ENCODE data around the gene HBM.
"Not testable (repeated sequence)": the region's sequence is repeated elsewhere in the genome, so short reads cannot be mapped to it uniquely, and the experiment has no call there.

The HBM gene

DNA sequence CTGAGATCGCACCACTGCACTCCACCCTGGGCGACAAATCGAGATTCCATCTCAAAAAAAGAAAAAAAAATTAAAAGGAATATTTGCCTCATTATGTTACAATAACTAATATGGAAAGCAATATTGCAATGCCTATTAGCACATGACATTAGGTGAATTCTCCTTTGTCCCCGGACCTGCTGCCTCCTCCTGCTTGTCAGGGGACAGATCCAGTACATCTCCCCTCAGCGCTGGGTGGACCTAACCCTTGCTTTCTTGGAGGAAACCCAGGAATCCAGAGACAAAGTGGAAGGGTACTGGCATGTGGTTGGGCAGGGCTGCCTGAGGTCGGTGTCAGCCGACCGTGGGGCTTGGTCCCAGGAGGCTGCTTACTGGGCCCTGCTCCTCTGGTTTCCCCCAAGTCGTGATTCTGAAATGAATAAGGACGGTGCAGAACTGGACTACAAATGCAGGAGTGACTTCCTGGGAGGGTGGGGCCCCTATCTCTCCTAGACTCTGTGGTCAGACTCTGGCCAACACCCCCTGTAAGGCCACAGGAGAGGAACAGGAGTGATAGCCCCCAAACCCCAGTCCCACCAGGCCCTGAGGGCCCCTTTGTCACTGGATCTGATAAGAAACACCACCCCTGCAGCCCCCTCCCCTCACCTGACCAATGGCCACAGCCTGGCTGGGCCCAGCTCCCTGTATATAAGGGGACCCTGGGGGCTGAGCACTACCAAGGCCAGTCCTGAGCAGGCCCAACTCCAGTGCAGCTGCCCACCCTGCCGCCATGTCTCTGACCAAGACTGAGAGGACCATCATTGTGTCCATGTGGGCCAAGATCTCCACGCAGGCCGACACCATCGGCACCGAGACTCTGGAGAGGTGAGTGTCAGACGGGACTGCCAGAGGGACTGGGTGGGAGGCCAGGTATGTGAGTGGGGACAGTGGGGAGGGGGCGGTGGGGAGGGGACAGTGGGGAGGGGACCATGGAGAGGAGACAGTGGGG lies 13.3 kb upstream of the HBM start, which contains the start of gene HBZ:
TSS of gene HBZ (plus strand) at position 504 of the 988 bp plus-strand sequence. CDS start at position 770, 266 bp downstream.
- TF ChIP-seq, protein P1, sequence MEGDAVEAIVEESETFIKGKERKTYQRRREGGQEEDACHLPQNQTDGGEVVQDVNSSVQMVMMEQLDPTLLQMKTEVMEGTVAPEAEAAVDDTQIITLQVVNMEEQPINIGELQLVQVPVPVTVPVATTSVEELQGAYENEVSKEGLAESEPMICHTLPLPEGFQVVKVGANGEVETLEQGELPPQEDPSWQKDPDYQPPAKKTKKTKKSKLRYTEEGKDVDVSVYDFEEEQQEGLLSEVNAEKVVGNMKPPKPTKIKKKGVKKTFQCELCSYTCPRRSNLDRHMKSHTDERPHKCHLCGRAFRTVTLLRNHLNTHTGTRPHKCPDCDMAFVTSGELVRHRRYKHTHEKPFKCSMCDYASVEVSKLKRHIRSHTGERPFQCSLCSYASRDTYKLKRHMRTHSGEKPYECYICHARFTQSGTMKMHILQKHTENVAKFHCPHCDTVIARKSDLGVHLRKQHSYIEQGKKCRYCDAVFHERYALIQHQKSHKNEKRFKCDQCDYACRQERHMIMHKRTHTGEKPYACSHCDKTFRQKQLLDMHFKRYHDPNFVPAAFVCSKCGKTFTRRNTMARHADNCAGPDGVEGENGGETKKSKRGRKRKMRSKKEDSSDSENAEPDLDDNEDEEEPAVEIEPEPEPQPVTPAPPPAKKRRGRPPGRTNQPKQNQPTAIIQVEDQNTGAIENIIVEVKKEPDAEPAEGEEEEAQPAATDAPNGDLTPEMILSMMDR (IDR thresholded peaks at IDR 0.05; ENCODE audit: unreplicated experiment in 3 of 3): no peak
- H3K4me3 Mint-ChIP-seq: peak within 1 kb of the TSS; percentile 51 to 64 (median 53)
- H3K27me3 Mint-ChIP-seq (ENCODE audit: low read depth): peaks cover 66% of the 10 kb centered on the region
- H3K4me1 Mint-ChIP-seq: peaks cover 7% of the 10 kb centered on the region
- no peaks in the 10 kb centered on the region for H3K9me3 Mint-ChIP-seq
- H3K36me3 Mint-ChIP-seq (ENCODE audit: low read depth): no peaks in the 10 kb centered on the region
- H3K27ac Mint-ChIP-seq: no peak within 1 kb of the TSS

DNA sequence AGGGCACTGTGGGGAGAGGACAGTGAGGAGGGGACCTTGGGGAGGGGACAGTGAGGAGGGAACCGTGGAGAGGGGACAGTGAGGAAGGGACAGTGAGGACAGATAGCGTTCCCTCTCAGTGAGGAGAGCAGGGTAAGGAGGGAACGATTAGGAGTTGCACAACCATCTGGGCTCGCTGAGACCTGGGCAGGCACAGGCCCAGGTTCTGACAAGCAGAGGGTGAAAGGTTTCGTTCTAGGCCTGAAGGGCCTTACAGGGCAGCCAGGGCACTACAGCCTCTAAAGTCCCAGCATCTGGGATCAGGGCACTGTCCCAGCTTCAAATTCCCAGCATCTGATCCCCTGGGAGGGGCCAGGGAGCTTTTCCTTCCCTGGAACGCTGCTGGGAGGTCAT lies 12.7 kb upstream of the HBM start:
- not testable (repeated sequence) for H3K9me3 Mint-ChIP-seq; H3K4me1 Mint-ChIP-seq; H3K27ac Mint-ChIP-seq; H3K36me3 Mint-ChIP-seq (ENCODE audit: low read depth)
- Mint-ChIP-seq H3K27me3 (ENCODE audit: low read depth) (peaks cover 73% of the 10 kb centered on the region), H3K4me3 (peak overlapping the region; percentile 51 to 64 (median 53))

DNA sequence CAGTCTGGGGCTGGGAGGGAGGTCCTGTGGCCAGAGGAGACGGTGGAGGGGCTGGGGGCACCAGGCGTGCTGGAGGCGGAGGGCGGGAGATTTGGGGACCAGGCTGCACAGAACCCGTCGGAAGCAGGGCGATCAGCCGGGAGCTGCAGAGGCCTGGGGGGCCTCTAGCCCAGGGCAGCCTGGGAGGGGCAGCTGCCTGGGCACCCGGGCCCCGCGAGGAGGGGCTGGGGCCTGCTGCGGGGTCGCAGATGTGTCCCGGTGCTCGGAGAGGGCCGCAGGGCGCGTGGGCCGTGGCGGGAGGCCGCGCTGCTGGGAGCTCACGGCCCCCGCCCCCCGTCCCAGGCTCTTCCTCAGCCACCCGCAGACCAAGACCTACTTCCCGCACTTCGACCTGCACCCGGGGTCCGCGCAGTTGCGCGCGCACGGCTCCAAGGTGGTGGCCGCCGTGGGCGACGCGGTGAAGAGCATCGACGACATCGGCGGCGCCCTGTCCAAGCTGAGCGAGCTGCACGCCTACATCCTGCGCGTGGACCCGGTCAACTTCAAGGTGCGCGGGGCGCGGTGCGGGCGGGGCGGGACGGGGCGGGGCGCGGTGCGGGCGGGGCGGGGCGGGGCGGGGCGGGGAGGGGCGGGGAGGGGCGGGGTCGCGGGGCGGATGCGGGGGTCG lies 12.1 kb upstream of the HBM start:
- H3K36me3 Mint-ChIP-seq (ENCODE audit: low read depth); H3K4me3 Mint-ChIP-seq; H3K9me3 Mint-ChIP-seq; H3K4me1 Mint-ChIP-seq; H3K27ac Mint-ChIP-seq: not testable (repeated sequence)
- H3K27me3 Mint-ChIP-seq (ENCODE audit: low read depth): peaks cover 71% of the 10 kb centered on the region

DNA sequence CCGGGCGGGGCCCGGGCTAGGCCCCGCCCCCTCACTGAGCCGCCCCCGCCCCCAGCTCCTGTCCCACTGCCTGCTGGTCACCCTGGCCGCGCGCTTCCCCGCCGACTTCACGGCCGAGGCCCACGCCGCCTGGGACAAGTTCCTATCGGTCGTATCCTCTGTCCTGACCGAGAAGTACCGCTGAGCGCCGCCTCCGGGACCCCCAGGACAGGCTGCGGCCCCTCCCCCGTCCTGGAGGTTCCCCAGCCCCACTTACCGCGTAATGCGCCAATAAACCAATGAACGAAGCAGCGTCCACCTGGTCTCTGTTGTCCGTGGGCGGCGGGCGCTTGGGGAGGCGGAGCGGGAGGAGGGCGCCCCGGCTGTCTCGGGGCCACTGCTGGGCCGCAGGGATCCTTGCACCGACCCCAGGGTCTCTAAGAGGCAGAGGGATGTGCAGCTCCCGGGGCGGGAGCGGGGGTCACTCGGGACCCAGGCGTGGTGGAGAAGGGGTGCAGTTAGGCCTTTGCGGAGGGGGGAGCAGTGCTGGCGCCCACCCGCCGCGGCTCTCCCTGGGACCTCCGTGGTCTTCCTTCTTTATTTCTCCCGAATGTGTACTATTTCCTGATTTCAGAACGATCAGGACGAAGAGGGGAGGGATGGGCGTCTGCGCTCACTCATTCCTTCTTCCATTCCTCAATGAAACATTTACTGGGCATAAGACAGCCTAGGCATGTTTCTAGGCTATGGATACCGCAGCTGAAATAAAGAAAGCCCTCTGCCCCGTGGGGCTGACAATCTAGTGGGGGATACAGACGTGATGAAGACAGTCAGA lies 11.4 kb upstream of the HBM start:
- Mint-ChIP-seq H3K4me1 (peaks cover 7% of the 10 kb centered on the region), H3K4me3 (peak overlapping the region; percentile 76 to 86 (median 83)), H3K27me3 (ENCODE audit: low read depth) (peaks cover 73% of the 10 kb centered on the region), H3K9me3 (no peaks in the 10 kb centered on the region), H3K27ac (peak overlapping the region in 1 of 3 experiments; percentile 17), H3K36me3 (ENCODE audit: low read depth) (no peaks in the 10 kb centered on the region)
- TF ChIP-seq, protein P1 (IDR thresholded peaks at IDR 0.05; ENCODE audit: unreplicated experiment in 3 of 3): no peak

DNA sequence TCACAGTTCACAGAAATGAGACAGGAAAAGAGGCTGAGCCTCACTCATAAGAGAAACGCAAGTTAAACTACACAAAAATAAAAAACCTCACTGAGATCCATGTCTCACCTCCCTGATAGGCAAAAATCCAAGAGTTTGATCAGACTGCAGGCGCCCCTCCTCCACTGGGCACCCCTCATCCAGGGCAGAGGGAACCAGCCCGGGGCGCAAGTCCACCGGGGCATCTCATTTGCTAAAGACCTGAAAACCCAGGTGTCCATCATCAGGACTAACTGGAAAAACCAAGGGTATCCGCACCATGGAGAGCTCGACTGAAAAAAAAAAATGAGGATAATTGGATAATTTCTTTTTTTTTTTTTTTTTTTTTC lies 10.8 kb upstream of the HBM start:
- H3K27ac Mint-ChIP-seq: no peak overlapping the region
- TF ChIP-seq, protein P1 (IDR thresholded peaks at IDR 0.05; ENCODE audit: unreplicated experiment in 3 of 3): no peak
- H3K36me3 Mint-ChIP-seq (ENCODE audit: low read depth): no peaks in the 10 kb centered on the region
- H3K27me3 Mint-ChIP-seq (ENCODE audit: low read depth): peaks cover 73% of the 10 kb centered on the region
- H3K9me3 Mint-ChIP-seq: no peaks in the 10 kb centered on the region
- H3K4me3 Mint-ChIP-seq: peak overlapping the region; percentile 76 to 86 (median 83)
- peaks cover 7% of the 10 kb centered on the region for H3K4me1 Mint-ChIP-seq

DNA sequence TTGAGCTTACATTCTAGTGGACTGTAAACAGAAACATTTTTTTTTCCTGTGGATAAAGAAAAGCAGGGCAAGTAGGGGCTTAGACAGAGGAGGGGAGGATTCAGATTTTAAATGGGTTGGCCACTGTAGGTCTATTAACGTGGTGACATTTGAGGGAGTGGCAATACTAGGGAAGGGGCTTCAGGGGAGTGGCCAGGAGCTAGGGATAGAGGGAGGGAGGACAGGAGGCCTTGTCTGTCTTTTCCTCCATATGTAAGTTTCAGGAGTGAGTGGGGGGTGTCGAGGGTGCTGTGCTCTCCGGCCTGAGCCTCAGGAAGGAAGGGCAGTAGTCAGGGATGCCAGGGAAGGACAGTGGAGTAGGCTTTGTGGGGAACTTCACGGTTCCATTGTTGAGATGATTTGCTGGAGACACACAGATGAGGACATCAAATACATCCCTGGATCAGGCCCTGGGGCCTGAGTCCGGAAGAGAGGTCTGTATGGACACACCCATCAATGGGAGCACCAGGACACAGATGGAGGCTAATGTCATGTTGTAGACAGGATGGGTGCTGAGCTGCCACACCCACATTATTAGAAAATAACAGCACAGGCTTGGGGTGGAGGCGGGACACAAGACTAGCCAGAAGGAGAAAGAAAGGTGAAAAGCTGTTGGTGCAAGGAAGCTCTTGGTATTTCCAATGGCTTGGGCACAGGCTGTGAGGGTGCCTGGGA lies 6.5 kb upstream of the HBM start:
- Mint-ChIP-seq H3K4me1 (peaks cover 7% of the 10 kb centered on the region), H3K36me3 (ENCODE audit: low read depth) (no peaks in the 10 kb centered on the region), H3K4me3 (peak overlapping the region in 1 of 3 experiments; percentile 42), H3K9me3 (peaks cover 2% of the 10 kb centered on the region), H3K27ac (no peak overlapping the region), H3K27me3 (ENCODE audit: low read depth) (peaks cover 75% of the 10 kb centered on the region)
- TF ChIP-seq, protein P1 (IDR thresholded peaks at IDR 0.05; ENCODE audit: unreplicated experiment in 3 of 3): no peak

DNA sequence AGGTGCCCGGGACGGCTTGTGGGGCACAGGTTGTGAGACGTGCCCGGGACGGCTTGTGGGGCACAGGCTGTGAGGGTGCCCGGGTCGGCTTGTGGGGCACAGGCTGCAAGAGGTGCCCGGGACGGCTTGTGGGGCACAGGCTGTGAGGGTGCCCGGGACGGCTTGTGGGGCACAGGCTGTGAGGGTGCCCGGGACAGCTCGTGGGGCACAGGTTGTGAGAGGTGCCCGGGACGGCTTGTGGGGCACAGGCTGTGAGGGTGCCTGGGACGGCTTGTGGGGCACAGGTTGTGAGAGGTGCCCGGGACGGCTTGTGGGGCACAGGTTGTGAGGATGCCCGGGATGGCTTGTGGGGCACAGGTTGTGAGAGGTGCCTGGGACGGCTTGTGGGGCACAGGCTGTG lies 5.5 kb upstream of the HBM start:
- H3K27ac Mint-ChIP-seq; H3K4me3 Mint-ChIP-seq; H3K36me3 Mint-ChIP-seq (ENCODE audit: low read depth); H3K9me3 Mint-ChIP-seq; H3K4me1 Mint-ChIP-seq: not testable (repeated sequence)
- H3K27me3 Mint-ChIP-seq (ENCODE audit: low read depth): peaks cover 71% of the 10 kb centered on the region
